MM.1S (cell line): ENCODE results near the gene SNX18.

ENCODE experiments used
- DNase-seq: peaks from one replicate; pipeline ENCODE4 v3.0.0-alpha.2; 2015
- H2AFZ ChIP-seq: fragments of 300-600 bp; sonication (generic); 2 replicates; pipeline ENCODE4 v1.6.0; 2016; ENCODE audit warnings: antibody characterized with exemption, low read length
- H3F3A ChIP-seq: fragments of 300-600 bp; sonication (generic); 2 replicates; pipeline ENCODE4 v1.6.1; 2016; ENCODE audit warnings: mild to moderate bottlenecking, antibody characterized with exemption, low read length, moderate library complexity, mixed read lengths; ENCODE audit not compliant: insufficient read depth
- H3K27ac ChIP-seq: fragments of 300-600 bp; sonication (generic); 2 replicates; pipeline ENCODE4 v1.5.1; 2016; ENCODE audit warnings: mild to moderate bottlenecking, low read length
- H3K27me3 ChIP-seq: fragments of 300-600 bp; sonication (generic); replicated peaks from 2 replicates; pipeline ENCODE4 v1.6.0; 2016; ENCODE audit warnings: low read length; ENCODE audit not compliant: insufficient read depth
- H3K36me3 ChIP-seq: fragments of 300-600 bp; sonication (generic); replicated peaks from 2 replicates; pipeline ENCODE4 v1.6.1; 2016; ENCODE audit warnings: mild to moderate bottlenecking, low read length, mixed read lengths; ENCODE audit not compliant: insufficient read depth
- H3K4me1 ChIP-seq: fragments of 300-600 bp; sonication (generic); 2 replicates; pipeline ENCODE4 v1.6.1; 2016; ENCODE audit warnings: low read length, mixed read lengths
- H3K4me2 ChIP-seq: fragments of 300-600 bp; sonication (generic); 2 replicates; pipeline ENCODE4 v1.6.0; 2016; ENCODE audit warnings: low read depth, low read length
- H3K4me3 ChIP-seq: fragments of 300-600 bp; sonication (generic); 2 replicates; pipeline ENCODE4 v1.5.1; 2016; ENCODE audit warnings: low read length, mixed read lengths
- H3K79me2 ChIP-seq: fragments of 300-600 bp; sonication (generic); 2 replicates; pipeline ENCODE4 v1.6.1; 2016; ENCODE audit warnings: mixed run types, low read length, mixed read lengths
- H3K9ac ChIP-seq: fragments of 300-600 bp; sonication (generic); 2 replicates; pipeline ENCODE4 v1.6.1; 2016; ENCODE audit warnings: low read length, mixed read lengths
- H3K9me2 ChIP-seq: fragments of 300-600 bp; sonication (generic); replicated peaks from 2 replicates; pipeline ENCODE4 v1.6.1; 2016; ENCODE audit warnings: mild to moderate bottlenecking, low read length, mixed read lengths; ENCODE audit not compliant: insufficient read depth
- H3K9me3 ChIP-seq: fragments of 300-600 bp; sonication (generic); replicated peaks from 2 replicates; pipeline ENCODE4 v1.6.1; 2016; ENCODE audit warnings: mild to moderate bottlenecking, low read length, mixed read lengths; ENCODE audit not compliant: insufficient read depth
- H4K20me1 ChIP-seq: fragments of 300-600 bp; sonication (generic); 2 replicates; pipeline ENCODE4 v1.6.1; 2016; ENCODE audit warnings: mild to moderate bottlenecking, low read length, moderate library complexity, mixed read lengths; ENCODE audit not compliant: insufficient read depth
- CTCF ChIP-seq: fragments of 300-600 bp; sonication (generic); IDR thresholded peaks from 2 replicates; pipeline ENCODE4 v1.5.1; 2016; ENCODE audit warnings: antibody characterized with exemption, low read length, mixed read lengths
- EZH2 ChIP-seq: fragments of 300-600 bp; sonication (generic); optimal IDR thresholded peaks from 2 replicates; pipeline ENCODE3; 2017; ENCODE audit warnings: low read depth, mild to moderate bottlenecking, antibody characterized with exemption, low read length, mixed read lengths
- EZH2phosphoT487 ChIP-seq: fragments of 300-600 bp; sonication (generic); IDR thresholded peaks from 2 replicates; pipeline ENCODE4 v1.6.1; 2018; ENCODE audit warnings: antibody characterized with exemption, low read length

The SNX18 gene

GRCh38 chr5:54491326-54491725, 26.2 kb upstream of the SNX18 start:
- DNase-seq, result no peak
- Histone ChIP-seq H3K27ac (no peak overlapping the region), H3K27me3 (no peaks in the 10 kb centered on the region), H2AFZ (no peak overlapping the region), H4K20me1 (no peaks in the 10 kb centered on the region), H3K4me3 (no peak overlapping the region), H3K9me3 (no peaks in the 10 kb centered on the region), H3K4me2 (no peak overlapping the region), H3K4me1 (peaks cover 12% of the 10 kb centered on the region), H3K9me2 (no peaks in the 10 kb centered on the region), H3F3A (no peaks in the 10 kb centered on the region), H3K9ac (no peak overlapping the region), H3K79me2 (no peaks in the 10 kb centered on the region), H3K36me3 (no peaks in the 10 kb centered on the region)
- TF ChIP-seq EZH2, result no peak
- TF ChIP-seq CTCF, result no peak

- Histone ChIP-seq H3K27ac (no peak overlapping the region), H3K4me3 (no peak overlapping the region), H3K4me2 (peak overlapping the region; percentile 18; the same call in 1 of the 2 replicates), H3K36me3 (no peaks in the 10 kb centered on the region), H3K9ac (no peak overlapping the region), H3K4me1 (peaks cover 12% of the 10 kb centered on the region), H3F3A (no peaks in the 10 kb centered on the region), H3K9me3 (no peaks in the 10 kb centered on the region), H4K20me1 (no peaks in the 10 kb centered on the region), H3K9me2 (no peaks in the 10 kb centered on the region), H3K27me3 (no peaks in the 10 kb centered on the region), H3K79me2 (no peaks in the 10 kb centered on the region), H2AFZ (no peak overlapping the region)
- TF ChIP-seq EZH2phosphoT487, result no peak
- no peak for TF ChIP-seq CTCF
- TF ChIP-seq EZH2, result no peak
- DNase-seq, result no peak
These were observed 25.4 kb upstream of the SNX18 start for GRCh38 chr5:54492178-54492577.

- H3K4me1 ChIP-seq, result peaks cover 12% of the 10 kb centered on the region
- H3F3A ChIP-seq, result no peaks in the 10 kb centered on the region
- H3K27me3 ChIP-seq, result no peaks in the 10 kb centered on the region
- no peak overlapping the region for H2AFZ ChIP-seq
- H3K36me3 ChIP-seq, result no peaks in the 10 kb centered on the region
- H4K20me1 ChIP-seq, result no peaks in the 10 kb centered on the region
- TF ChIP-seq CTCF, result no peak
- no peak for TF ChIP-seq EZH2
- TF ChIP-seq EZH2phosphoT487, result no peak
- DNase-seq, result no peak
- H3K9ac ChIP-seq, result no peak overlapping the region
- no peak overlapping the region for H3K27ac ChIP-seq
- no peak overlapping the region for H3K4me3 ChIP-seq
- no peaks in the 10 kb centered on the region for H3K79me2 ChIP-seq
- no peak overlapping the region for H3K4me2 ChIP-seq
- H3K9me3 ChIP-seq, result no peaks in the 10 kb centered on the region
- H3K9me2 ChIP-seq, result no peaks in the 10 kb centered on the region
These were observed 22.5 kb upstream of the SNX18 start for GRCh38 chr5:54495027-54495426.
